GM23338 (cell line): ENCODE measurements around the gene HPS4.

Experiments used
- CTCF ChIP-seq, 2 experiments: fragments of 200-600 bp in 1 of 2; sonication (generic) in 1 of 2; conservative IDR thresholded peaks; 2 replicates each; pipeline versions ENCODE4 v1.5.1 to v1.6.1; 2016 to 2017; ENCODE audit warnings: antibody characterized with exemption in 2 of 2, low read depth in 2 of 2, mild to moderate bottlenecking in 2 of 2, moderate library complexity in 1 of 2
- EZH2 ChIP-seq: fragments of 200-600 bp; sonication (generic); IDR thresholded peaks from one replicate; pipeline ENCODE4 v1.8.0; 2017; ENCODE audit warnings: antibody characterized with exemption, mild to moderate bottlenecking, low read depth; ENCODE audit not compliant: unreplicated experiment
- EZH2phosphoT487 ChIP-seq: fragments of 200-600 bp; sonication (generic); IDR thresholded peaks from one replicate; pipeline ENCODE4 v1.8.1; 2018; ENCODE audit warnings: antibody characterized with exemption; ENCODE audit not compliant: unreplicated experiment
- JUNB ChIP-seq: IDR thresholded peaks from one replicate; pipeline ENCODE4 v1.6.1; 2016; ENCODE audit warnings: antibody characterized with exemption; ENCODE audit not compliant: unreplicated experiment
- NANOG ChIP-seq: IDR thresholded peaks from 2 replicates; pipeline ENCODE4 v1.6.1; 2016; ENCODE audit warnings: antibody characterized with exemption, borderline replicate concordance
- POLR2AphosphoS5 ChIP-seq: IDR thresholded peaks from 2 replicates; pipeline ENCODE4 v1.6.1; 2016; ENCODE audit warnings: antibody characterized with exemption, low read depth
- TF ChIP-seq, protein P1 (sequence below): IDR thresholded peaks from 2 replicates; pipeline ENCODE4 v1.6.1; 2016; ENCODE audit warnings: antibody characterized with exemption
- TF ChIP-seq, protein P2 (sequence below): IDR thresholded peaks from one replicate; pipeline ENCODE4 v1.6.1; 2018; ENCODE audit warnings: antibody characterized with exemption; ENCODE audit not compliant: unreplicated experiment

- no peak for TF ChIP-seq CTCF (conservative IDR thresholded peaks at IDR 0.05; ENCODE audit: low read depth in 2 of 2)
- no peak for TF ChIP-seq POLR2AphosphoS5
- TF ChIP-seq NANOG = no peak
- TF ChIP-seq, protein P1, sequence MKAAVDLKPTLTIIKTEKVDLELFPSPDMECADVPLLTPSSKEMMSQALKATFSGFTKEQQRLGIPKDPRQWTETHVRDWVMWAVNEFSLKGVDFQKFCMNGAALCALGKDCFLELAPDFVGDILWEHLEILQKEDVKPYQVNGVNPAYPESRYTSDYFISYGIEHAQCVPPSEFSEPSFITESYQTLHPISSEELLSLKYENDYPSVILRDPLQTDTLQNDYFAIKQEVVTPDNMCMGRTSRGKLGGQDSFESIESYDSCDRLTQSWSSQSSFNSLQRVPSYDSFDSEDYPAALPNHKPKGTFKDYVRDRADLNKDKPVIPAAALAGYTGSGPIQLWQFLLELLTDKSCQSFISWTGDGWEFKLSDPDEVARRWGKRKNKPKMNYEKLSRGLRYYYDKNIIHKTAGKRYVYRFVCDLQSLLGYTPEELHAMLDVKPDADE = no peak
- TF ChIP-seq EZH2phosphoT487 = no peak
- TF ChIP-seq JUNB = no peak
- TF ChIP-seq EZH2 = no peak
- TF ChIP-seq, protein P2, sequence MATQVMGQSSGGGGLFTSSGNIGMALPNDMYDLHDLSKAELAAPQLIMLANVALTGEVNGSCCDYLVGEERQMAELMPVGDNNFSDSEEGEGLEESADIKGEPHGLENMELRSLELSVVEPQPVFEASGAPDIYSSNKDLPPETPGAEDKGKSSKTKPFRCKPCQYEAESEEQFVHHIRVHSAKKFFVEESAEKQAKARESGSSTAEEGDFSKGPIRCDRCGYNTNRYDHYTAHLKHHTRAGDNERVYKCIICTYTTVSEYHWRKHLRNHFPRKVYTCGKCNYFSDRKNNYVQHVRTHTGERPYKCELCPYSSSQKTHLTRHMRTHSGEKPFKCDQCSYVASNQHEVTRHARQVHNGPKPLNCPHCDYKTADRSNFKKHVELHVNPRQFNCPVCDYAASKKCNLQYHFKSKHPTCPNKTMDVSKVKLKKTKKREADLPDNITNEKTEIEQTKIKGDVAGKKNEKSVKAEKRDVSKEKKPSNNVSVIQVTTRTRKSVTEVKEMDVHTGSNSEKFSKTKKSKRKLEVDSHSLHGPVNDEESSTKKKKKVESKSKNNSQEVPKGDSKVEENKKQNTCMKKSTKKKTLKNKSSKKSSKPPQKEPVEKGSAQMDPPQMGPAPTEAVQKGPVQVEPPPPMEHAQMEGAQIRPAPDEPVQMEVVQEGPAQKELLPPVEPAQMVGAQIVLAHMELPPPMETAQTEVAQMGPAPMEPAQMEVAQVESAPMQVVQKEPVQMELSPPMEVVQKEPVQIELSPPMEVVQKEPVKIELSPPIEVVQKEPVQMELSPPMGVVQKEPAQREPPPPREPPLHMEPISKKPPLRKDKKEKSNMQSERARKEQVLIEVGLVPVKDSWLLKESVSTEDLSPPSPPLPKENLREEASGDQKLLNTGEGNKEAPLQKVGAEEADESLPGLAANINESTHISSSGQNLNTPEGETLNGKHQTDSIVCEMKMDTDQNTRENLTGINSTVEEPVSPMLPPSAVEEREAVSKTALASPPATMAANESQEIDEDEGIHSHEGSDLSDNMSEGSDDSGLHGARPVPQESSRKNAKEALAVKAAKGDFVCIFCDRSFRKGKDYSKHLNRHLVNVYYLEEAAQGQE = no peak
Observed at GRCh38 chr22:26429458-26430286, 53.9 kb downstream of the HPS4 start.
